Stimulated activated CD4-positive, alpha-beta T cell treated with anti-CD3 and anti-CD28 coated beads, Interleukin-1b, Interleukin-23, amount 100 ng/mL, for 24 hours (primary cell): ENCODE results near the gene ELAPOR2.
"Not testable (repeated sequence)": the region's sequence is repeated elsewhere in the genome, so short reads cannot be mapped to it uniquely, and the experiment has no call there.

Experiments
- DNase-seq, 4 experiments: peaks; one replicate each; pipeline ENCODE4 v3.0.0-alpha.2; 2020; ENCODE audit warnings: low read depth in 4 of 4, low spot score in 1 of 4

The ELAPOR2 gene

DNA sequence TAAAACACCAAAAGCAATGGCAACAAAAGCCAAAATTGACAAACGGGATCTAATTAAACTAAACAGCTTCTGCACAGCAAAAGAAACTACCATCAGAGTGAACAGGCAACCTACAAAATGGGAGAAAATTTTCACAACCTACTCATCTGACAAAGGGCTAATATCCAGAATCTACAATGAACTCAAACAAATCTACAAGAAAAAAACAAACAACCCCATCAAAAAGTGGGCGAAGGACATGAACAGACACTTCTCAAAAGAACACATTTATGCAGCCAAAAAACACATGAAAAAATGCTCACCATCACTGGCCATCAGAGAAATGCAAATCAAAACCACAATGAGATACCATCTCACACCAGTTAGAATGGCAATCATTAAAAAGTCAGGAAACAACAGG, 14.7 kb downstream of the ELAPOR2 start:
- DNase-seq, result not testable (repeated sequence)

DNA sequence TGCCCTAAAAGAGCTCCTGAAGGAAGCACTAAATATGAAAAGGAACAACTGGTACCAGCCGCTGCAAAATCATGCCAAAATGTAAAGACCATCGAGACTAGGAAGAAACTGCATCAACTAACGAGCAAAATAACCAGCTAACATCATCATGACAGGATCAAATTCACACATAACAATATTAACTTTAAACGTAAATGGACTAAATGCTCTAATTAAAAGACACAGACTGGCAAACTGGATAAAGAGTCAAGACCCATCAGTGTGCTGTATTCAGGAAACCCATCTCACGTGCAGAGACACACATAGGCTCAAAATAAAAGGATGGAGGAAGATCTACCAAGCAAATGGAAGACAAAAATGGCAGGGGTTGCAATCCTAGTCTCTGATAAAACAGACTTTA, 17.9 kb downstream of the ELAPOR2 start:
- DNase-seq, result not testable (repeated sequence)

DNA sequence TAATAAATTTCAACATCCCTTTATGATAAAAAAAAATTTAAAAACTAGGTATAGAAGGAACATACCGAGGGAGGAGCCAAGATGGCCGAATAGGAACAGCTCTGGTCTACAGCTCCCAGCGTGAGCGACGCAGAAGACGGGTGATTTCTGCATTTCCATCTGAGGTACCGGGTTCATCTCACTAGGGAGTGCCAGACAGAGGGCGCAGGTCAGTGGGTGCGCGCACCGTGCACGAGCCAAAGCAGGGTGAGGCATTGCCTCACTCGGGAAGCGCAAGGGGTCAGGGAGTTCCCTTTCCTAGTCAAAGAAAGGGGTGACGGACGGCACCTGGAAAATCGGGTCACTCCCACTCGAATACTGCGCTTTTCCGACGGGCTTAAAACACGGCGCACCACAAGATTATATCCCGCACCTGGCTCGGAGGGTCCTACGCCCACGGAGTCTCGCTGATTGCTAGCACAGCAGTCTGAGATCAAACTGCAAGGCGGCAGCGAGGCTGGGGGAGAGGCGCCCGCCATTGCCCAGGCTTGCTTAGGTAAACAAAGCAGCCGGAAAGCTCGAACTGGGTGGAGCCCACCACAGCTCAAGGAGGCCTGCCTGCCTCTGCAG, 19.7 kb downstream of the ELAPOR2 start:
- DNase-seq, result not testable (repeated sequence)

DNA sequence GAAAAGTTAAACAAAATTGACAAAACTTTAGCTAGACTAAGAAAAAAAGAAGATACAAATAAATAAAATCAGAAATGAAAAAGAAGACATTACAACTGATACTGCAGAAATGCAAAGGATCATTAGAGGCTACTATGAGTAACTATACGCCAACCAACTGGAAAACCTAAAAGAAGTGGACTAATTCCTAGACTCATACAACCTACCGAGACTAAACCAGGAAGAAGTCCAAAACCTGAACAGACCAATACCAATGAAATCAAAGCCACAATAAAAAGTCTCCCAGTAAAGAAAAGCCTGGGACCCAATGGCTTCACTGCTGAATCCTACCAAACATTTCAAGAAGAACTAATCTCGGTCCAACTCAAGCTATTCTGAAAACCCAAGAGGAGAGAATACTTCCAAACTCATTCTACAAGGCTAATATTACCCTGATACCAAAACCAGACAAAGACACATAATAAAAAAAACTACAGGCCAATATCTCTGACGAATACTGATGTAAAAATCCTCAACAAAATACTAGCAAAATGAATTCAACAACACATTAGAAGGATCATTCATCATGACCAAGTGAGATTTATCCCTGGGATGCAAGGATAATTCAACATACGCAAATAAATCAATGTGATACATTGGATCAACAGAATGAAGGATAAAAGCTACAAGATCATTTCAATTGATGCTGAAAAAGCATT, 20.3 kb downstream of the ELAPOR2 start:
- DNase-seq, result no peak

GRCh38 chr7:87036985-87037384, 22.5 kb downstream of the ELAPOR2 start:
- no peak for DNase-seq

GRCh38 chr7:87032604-87033339, 26.7 kb downstream of the ELAPOR2 start:
- DNase-seq, result no peak

GRCh38 chr7:87029078-87029477, 30.4 kb downstream of the ELAPOR2 start:
- DNase-seq, result no peak

GRCh38 chr7:87028636-87029035, 30.8 kb downstream of the ELAPOR2 start:
- no peak for DNase-seq

DNA sequence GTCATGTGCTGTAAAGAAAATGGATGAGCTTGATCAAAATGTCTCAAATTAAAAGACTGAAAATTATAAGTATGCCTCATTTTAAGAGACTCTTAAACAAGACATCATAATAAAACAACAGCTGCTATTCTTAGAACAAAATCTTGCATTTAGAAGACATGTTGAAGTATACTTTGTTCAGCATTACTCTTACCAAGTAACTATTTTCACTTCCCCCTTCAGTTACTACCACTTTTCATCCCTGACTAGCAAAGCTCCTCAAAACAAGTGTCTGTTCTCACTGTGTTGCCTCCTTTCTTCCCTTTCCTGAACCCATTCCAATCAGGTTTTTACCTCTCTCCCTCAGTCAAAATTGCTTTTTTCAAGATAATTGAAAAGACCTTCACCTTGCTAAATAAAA, 31.6 kb downstream of the ELAPOR2 start:
- no peak for DNase-seq

DNA sequence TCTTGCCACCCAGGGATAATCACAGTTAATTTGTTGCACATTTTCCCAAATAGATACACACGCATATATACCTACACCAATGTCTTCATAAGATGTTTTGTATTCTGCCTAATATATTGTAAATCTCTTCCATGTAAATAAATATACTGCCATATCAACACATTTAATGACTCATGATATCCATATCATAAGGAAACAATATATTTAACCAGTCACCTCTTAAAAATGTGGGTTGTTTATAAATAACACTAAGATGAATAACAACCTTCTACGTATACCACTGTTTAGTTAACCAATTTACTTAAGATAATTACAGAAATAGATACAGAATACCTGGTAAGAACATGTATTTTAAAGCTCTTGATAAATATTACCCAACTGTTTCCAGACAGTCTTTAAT, 38.2 kb downstream of the ELAPOR2 start:
- DNase-seq, result no peak

- DNase-seq, result no peak
These were observed 42.8 kb downstream of the ELAPOR2 start for GRCh38 chr7:87016606-87017005.

DNA sequence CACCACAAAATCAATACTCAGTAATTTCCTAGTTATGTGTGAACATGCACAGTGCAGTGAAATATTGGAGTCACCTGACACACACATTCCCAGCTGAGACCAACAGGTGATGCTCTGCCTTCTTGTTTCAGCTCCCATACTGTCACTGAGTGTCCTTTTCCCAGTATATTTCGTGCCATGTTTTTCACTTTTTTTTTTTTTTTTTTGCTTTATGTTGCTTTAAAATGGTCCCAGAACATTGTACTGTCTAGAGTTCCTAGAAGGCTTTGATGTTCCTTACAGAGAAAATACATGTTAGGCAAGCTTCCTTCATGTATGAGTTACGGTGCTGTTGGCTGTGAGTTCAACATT, 45.6 kb downstream of the ELAPOR2 start:
- DNase-seq, result no peak

DNA sequence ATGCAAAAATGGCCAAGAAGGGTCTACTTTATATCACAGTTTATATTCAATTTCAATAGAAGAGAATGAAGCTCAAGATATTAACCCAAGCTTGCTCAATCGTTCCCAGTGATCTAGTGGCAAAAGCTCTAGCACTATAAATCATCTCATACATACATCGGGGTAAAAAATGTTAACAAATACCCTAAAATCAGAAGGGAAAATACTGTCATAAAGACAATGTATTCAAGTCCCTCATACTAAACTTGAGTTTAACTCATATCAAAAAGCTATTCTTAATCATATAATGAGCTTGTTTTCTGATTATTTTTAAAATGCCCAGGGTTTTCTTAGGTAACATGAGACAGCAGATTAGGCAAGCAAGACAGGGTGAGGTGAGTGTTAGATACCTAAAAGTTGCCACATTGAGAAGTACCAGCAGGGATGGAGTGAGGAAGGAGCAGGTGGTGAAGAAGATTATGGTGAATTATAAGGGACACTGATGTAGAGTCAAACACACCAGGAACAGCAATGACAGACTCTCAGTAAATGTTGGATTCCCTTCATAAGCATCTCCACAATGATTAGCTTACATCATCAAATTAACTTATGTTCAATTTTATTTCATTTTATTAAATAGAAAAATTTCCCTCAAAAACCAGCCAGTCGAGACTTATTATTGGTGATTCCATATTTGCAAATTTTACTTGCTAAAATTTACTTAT, 46.2 kb downstream of the ELAPOR2 start:
- no peak for DNase-seq
